ENCODE measurements around the gene GPR32.
"Not testable (repeated sequence)": the region's sequence is repeated elsewhere in the genome, so short reads cannot be mapped to it uniquely, and the experiment has no call there.

The GPR32 gene

DNA sequence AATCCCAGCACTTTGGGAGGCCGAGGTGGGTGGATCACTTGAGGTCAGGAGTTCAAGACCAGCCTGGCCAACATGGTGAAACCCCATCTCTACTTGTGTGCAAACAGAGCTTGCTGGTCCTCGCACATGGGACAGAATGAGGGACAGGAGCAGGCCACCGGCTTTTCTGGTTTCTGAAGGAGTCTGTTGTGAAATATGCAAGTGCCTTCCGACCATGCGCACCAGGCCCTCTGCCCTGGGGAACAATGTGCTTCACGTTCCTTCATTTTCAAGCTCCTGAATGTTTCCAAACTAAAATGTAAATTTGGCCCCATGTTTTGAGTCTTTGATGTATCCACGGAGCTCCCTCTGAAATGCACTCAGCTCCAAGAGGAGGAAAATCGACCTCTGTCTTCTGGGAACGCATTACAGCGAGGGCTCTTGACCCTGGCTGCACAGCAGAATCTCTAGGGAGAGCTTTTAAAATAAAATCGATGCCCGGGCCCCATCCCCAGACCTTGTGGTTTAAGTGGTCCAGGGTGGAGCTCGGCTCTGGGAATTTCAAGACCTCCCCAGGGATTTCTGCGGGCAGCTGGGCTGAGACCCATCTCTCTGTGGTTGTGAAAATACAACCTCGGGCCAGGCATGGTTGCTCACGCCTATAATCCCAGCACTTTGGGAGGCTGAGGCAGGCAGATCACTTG is 10.6 kb downstream of the GPR32 start:
- no peak for DNase-seq (ENCODE audit: low spot score)

GRCh38 chr19:50783848-50784152 is 13.5 kb downstream of the GPR32 start:
- not testable (repeated sequence) for DNase-seq (ENCODE audit: low spot score)

- DNase-seq (ENCODE audit: low spot score), result no peak
These were observed 14.4 kb downstream of the GPR32 start for GRCh38 chr19:50784710-50785109.

DNA sequence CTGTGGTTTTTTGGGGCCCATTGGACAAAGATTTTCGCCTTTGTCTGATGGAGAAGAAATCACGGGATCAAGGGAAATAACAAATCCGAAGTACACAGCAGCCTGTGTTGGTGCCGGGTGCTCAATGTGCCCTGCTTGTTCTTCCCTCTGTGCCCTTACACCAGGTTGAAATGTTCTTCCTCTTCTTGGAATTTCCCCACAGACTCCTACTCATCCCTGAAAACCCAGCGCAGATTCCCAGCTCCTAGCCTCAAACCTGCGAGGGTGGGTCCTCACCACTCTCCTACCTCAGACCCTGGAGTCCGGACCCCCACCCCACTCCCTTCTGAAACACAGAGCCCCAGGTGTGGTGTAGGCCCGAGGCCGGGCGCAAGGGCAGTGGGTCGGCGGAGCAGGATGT is 15.1 kb downstream of the GPR32 start:
- no peak for DNase-seq (ENCODE audit: low spot score)

DNA sequence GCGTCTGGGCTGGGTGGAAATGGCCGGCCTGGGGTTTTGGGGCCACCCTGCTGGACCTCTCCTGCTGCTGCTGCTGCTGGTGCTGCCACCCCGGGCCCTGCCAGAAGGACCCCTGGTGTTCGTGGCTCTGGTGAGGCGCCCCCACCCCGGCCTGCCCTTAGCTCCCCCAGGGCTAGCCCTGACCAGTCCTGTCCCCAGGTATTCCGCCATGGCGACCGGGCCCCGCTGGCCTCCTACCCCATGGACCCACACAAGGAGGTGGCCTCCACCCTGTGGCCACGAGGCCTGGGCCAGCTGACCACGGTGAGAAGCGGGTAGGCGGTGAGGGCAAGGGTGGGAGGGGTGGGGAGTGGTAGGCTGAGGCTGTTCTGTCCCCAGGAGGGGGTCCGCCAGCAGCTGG is 20.1 kb downstream of the GPR32 start, which contains the start of gene ACP4:
Gene ACP4 (plus strand): TSS at position 20 of the 400 bp plus-strand sequence. CDS start 0 bp downstream, at position 20.
- DNase-seq (ENCODE audit: low spot score), result no peak

- DNase-seq (ENCODE audit: low spot score), result no peak
These were observed 20.7 kb downstream of the GPR32 start for GRCh38 chr19:50790922-50791467.

DNA sequence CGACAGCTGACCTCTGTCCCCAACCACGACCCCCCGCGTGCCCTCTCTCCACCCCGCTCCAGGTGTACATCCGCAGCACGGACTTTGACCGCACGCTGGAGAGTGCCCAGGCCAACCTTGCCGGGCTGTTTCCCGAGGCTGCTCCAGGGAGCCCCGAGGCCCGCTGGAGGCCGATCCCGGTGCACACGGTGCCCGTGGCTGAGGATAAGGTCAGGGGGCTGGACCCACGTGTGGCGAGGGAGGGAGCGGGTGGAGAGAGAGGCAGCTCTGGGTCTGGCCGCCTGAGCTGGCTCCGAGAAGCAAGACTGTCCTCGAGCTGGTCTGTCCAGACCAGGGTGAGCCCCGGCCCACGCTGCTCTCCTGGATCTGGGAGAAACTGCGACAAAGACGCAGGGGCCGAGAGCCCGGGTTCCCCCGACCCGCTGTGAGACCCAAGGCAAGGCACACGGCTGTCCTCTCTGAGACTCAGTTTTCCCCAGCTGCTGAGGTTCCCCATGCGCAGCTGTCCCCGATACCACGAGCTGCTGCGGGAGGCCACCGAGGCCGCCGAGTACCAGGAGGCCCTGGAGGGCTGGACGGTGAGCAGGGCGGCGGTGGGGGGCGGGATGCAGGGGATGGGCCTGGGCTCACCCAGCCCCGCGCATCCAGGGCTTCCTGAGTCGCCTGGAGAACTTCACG is 21.5 kb downstream of the GPR32 start:
- DNase-seq (ENCODE audit: low spot score), result no peak

DNA sequence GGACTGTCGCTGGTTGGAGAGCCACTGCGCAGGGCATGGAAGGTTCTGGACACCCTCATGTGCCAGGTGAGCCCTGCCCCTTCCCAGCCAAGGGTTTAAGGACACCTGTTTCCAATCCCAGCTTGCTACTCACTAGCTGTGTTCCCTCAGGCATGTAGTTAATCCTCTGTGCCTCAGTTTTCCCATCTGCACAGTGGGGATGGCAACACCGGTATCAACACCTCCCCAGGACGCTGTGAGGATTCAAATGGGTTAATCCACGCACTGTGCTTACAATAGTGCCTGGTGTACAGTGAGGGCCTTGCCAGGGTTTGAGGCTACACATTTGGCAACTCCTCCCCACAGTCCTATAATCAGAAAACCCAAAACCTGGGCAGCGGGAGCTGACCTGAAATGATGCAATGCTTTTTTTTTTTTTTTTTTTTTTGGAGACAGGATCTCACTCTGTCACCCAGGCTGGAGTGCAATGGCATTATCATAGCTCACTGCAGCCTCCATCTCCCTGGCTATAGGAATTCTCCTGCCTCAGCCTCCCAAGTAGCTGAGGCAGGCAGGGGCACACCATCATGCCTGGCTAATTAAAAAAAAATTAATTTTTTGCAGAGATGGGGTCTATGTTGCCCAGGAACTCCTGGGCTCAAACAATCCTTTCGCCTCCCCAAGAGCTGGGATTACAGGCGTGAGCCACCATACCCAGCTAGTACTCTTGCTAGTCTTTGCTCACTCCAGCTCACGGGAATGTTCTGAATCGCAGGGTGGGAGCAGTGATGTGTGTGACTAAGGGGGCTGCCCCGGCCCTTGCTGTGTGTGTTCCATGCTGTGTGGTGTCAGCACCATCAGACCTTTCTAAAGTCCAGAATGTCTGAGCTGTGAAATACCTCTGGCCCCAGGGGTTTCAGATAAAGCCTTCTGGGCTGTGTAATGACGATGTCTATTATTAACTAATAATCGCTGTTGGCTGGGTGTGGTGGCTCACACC is 22.3 kb downstream of the GPR32 start:
- no peak for DNase-seq (ENCODE audit: low spot score)

DNA sequence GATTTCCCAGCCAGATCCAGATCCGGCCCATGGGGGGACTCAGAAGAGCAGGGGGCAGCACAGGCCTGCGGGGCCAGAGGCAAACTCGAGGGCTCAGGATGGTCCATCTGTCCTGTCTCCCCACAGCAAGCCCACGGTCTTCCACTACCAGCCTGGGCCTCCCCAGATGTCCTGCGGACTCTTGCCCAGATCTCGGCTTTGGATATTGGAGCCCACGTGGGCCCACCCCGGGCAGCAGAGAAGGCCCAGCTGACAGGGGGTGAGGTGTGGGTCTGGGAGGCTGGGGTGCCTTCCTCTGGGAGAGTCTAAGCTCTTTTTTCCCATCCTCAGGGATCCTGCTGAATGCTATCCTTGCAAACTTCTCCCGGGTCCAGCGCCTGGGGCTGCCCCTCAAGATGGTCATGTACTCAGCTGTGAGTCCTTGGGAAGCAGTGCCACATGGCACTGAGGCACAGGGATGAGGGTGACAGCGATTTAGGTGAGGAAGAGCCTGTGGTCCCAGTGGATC is 23.3 kb downstream of the GPR32 start:
- DNase-seq (ENCODE audit: low spot score), result no peak

GRCh38 chr19:50794074-50794875 is 24.0 kb downstream of the GPR32 start:
- DNase-seq (ENCODE audit: low spot score), result peak; percentile 71

GRCh38 chr19:50794876-50795663 is 24.8 kb downstream of the GPR32 start:
- peak; percentile 70 for DNase-seq (ENCODE audit: low spot score)

DNA sequence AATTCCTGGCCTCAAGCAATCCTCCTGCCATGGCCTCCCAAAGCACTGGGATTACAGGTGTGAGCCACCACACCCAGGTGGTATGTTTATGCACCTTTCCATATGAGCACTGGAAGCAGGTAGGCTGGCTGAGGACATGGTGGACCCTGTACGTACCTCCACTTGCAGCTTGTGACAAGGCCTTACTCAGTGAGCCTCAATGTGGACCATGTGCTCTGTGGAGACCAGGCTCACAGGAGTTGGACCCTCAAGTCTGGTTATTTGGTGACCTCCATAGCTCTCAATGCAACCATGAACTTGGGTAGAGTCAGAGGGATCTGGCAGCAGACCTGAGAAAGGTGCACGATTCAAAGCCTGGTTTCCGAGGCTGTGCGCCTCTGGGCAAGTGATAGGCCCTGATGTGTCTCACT is 25.4 kb downstream of the GPR32 start:
- DNase-seq (ENCODE audit: low spot score), result no peak

- DNase-seq (ENCODE audit: low spot score), result no peak
These were observed 25.9 kb downstream of the GPR32 start for GRCh38 chr19:50796128-50796633.

GRCh38 chr19:50796634-50797428 is 26.6 kb downstream of the GPR32 start:
- DNase-seq (ENCODE audit: low spot score), result no peak

GRCh38 chr19:50797429-50797780 is 27.1 kb downstream of the GPR32 start:
- DNase-seq (ENCODE audit: low spot score), result no peak

DNA sequence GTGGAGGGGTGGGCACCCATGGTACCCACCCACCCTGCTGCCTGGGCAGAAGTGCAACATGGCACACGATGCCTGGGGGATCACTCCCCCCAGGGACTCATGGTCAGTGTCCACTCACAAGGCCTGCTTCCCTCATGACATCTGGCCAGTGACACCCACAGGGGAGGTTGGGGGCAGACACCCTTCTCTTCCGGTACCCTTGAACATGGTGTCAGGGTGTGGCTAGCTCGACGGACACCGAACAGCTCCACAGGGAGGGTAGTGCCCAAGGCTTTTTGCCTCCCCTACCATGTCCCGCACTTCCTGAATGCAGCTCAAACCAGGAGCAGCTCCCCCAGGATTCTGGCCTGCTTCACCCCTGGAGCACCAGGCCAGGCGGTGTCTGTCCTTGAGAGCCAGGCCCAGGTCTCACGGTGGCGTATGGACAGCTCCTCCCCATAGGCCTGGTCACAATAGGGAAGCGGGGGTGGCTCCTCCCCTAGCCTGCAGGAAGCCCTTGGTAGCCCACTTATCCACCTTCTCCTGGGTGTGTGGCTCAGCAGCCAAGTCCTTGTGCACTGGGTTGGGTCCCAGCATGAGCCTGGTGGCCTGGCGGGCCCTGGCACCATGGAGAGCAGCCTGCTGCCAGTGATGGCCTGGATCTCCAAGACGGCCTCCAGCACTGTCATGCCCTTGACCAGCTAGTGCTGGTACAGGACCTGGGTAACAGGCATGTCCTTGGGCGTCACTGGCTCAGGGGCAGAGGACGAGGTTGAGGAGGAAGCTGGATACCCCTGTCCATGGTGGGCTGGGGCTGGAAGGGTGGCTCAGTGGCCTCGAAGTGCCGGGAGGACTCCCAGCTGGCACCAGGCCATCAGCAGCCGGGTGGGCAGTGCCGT is 27.8 kb downstream of the GPR32 start:
- no peak for DNase-seq (ENCODE audit: low spot score)

DNA sequence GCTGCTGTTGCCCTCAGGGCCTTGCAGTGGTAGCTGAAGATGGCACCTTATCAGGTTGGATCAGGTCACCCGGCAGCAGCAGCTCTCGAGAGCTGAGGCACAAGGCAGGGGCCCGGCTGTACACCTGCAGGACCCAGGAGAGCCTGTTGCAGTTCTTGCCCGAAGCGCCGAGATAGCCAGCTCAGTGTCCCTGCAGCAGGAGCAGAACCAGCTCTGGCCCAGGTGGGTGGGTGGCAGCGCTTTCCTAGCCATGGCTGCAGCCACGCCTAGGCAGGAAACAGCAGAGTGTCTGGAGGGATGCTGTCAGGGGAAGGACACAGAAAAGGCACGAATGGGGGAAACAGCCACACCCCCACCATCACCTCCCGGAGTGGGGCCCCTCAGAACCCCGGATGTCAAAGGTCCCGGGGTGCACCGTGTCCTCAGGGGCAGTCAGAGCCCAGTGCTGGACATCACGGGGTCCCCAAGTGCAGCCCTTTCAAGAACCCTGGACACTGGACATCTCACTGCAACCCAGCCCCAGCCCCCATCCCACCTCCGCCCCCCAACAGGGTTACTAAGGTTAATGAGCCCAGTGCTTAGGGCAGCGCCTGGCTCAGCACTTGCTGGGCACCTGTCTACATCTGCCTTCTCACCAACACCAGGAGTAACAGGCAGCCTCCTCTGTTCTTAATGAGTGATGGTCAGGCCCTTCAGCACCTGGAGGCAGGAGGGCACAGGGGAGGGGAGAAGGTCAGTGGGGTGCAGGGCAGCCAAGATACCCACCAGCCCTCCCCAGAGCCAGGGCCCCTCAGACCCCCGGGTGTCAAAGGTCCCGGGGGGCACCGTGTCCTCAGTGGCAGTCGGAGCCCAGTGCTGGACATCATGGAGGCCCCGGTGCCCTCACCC is 28.6 kb downstream of the GPR32 start:
- DNase-seq (ENCODE audit: low spot score), result no peak

GRCh38 chr19:50799547-50799851 is 29.2 kb downstream of the GPR32 start:
- no peak for DNase-seq (ENCODE audit: low spot score)
